GM18861 (cell line): ENCODE measurements around the gene AMY2B.
"Not testable (repeated sequence)": the region's sequence is repeated elsewhere in the genome, so short reads cannot be mapped to it uniquely, and the experiment has no call there.

Source experiments
- ATAC-seq: cut with Tn5 transposase; IDR thresholded peaks from one replicate; pipeline ENCODE4 v1.9.1; 2021; ENCODE audit not compliant: unreplicated experiment

Gene AMY2B

GRCh38 chr1:103616994-103617477 is 45.6 kb downstream of the AMY2B start, which contains the start of gene AMY2A:
Gene AMY2A, plus strand, starts transcription at chr1:103617427. Its CDS starts 14 bp downstream, at chr1:103617441.
- not testable (repeated sequence) for ATAC-seq

- ATAC-seq = not testable (repeated sequence)
Measured at GRCh38 chr1:103627436-103627835, 56.0 kb downstream of the AMY2B start.
